Activated B cell treated with CpG ODN at 0.5 μM for 24 hours (primary cell): ENCODE results near the gene RFC1. TPM values are rescaled to one million over a fixed set of nuclear protein-coding genes. Genes with fewer than 3 reads are reported as not detected.

Source experiments
- ATAC-seq: fragments of 200-7000 bp; cut with Tn5 transposase; one replicate; pipeline ENCODE4 v1.10.0; 2021; ENCODE audit warnings: low read depth, mild to moderate bottlenecking, moderate library complexity
- CTCF ChIA-PET: fragments of 350-600 bp; sonication (Branson Sonifier 250); formaldehyde crosslinking; loops from one replicate; lab custom pipeline; 2021; ENCODE audit warnings: antibody characterized with exemption; lab: Charles Lee
- POLR2A ChIA-PET: fragments of 350-600 bp; sonication (Branson Sonifier 250); formaldehyde crosslinking; loops from one replicate; lab custom pipeline; 2021; ENCODE audit warnings: antibody characterized with exemption; lab: Charles Lee
- DNase-seq: peaks from one replicate; pipeline ENCODE4 v3.0.0; 2022
- H3K27ac Mint-ChIP-seq: one replicate; pipeline ENCODE4 v1.8.0; 2020; ENCODE audit warnings: mixed read lengths
- H3K27me3 Mint-ChIP-seq: one replicate; pipeline ENCODE4 v1.8.0; 2021; ENCODE audit warnings: mixed read lengths
- H3K36me3 Mint-ChIP-seq: one replicate; pipeline ENCODE4 v1.8.0; 2021; ENCODE audit warnings: low read depth, mixed read lengths
- H3K4me1 Mint-ChIP-seq: one replicate; pipeline ENCODE4 v1.8.0; 2021; ENCODE audit warnings: mixed read lengths
- H3K4me3 Mint-ChIP-seq: one replicate; pipeline ENCODE4 v1.8.0; 2020; ENCODE audit warnings: mild to moderate bottlenecking, mixed read lengths
- H3K9me3 Mint-ChIP-seq: one replicate; pipeline ENCODE4 v1.8.0; 2020; ENCODE audit warnings: mixed read lengths
- CTCF ChIP-seq: fragments of 200-600 bp; IDR thresholded peaks from one replicate; pipeline ENCODE4 v1.8.0; 2022; ENCODE audit warnings: antibody characterized with exemption, mild to moderate bottlenecking
- intact Hi-C: fragments of 100-400 bp; cut with micrococcal nuclease; formaldehyde crosslinking; loops from one replicate; pipeline ENCODE4 v1.15.1; 2024
- total RNA-seq: library from RNA; stranded (reverse); gene quantifications from 2 replicates; pipeline ENCODE4 v1.2.3, GENCODE V29; 2022

The RFC1 gene
- total RNA-seq, 1 donor from 2014 or later = 45.9 TPM

- intact Hi-C loops = no loop called here
- no peaks in the 10 kb centered on the region for H3K9me3 Mint-ChIP-seq
- no peaks in the 10 kb centered on the region for H3K4me1 Mint-ChIP-seq
- POLR2A ChIA-PET = no interaction called here
- CTCF ChIA-PET = no interaction called here
- H3K27ac Mint-ChIP-seq = no peak overlapping the region
- TF ChIP-seq CTCF = no peak
- no peak overlapping the region for H3K4me3 Mint-ChIP-seq
- peaks cover 26% of the 10 kb centered on the region for H3K36me3 Mint-ChIP-seq
- no peak for DNase-seq
- no peak for ATAC-seq
- H3K27me3 Mint-ChIP-seq = no peaks in the 10 kb centered on the region
Measured at GRCh38 chr4:39255266-39255665, 110.9 kb downstream of the RFC1 start.

GRCh38 chr4:39243462-39243861 is 122.7 kb downstream of the RFC1 start:
- ChIA-PET POLR2A (no interaction called here), CTCF (no interaction called here)
- Mint-ChIP-seq H3K27ac (no peak overlapping the region), H3K27me3 (no peaks in the 10 kb centered on the region), H3K4me1 (no peaks in the 10 kb centered on the region), H3K9me3 (peaks cover 2% of the 10 kb centered on the region), H3K36me3 (peaks cover 21% of the 10 kb centered on the region), H3K4me3 (no peak overlapping the region)
- no peak for ATAC-seq
- no peak for TF ChIP-seq CTCF
- no peak for DNase-seq
- intact Hi-C loops = no loop called here

Other genes starting within 250 kb of the RFC1 start
- 23.8 and 28.4 TPM in 2 replicates for gene WDR19, start 183.8 kb downstream of the RFC1 start, total RNA-seq
- 0.18 and 0.20 TPM in 2 replicates for gene KLB, start 40.6 kb upstream of the RFC1 start, total RNA-seq
- gene RPL9, start 92.6 kb upstream of the RFC1 start, total RNA-seq = 2,632 and 2,865 TPM in 2 replicates
- 19.5 and 20.5 TPM in 2 replicates for gene LIAS, start 92.7 kb upstream of the RFC1 start, total RNA-seq
- gene UGDH, start 161.1 kb upstream of the RFC1 start, total RNA-seq = 40.6 and 43.3 TPM in 2 replicates